ENCODE data around the gene HOXB4. TPM values are rescaled to one million over a fixed set of nuclear protein-coding genes. Genes with fewer than 3 reads are reported as not detected.

The HOXB4 gene
- total RNA-seq, 1 experiment from 2014 or later: not detected

DNA sequence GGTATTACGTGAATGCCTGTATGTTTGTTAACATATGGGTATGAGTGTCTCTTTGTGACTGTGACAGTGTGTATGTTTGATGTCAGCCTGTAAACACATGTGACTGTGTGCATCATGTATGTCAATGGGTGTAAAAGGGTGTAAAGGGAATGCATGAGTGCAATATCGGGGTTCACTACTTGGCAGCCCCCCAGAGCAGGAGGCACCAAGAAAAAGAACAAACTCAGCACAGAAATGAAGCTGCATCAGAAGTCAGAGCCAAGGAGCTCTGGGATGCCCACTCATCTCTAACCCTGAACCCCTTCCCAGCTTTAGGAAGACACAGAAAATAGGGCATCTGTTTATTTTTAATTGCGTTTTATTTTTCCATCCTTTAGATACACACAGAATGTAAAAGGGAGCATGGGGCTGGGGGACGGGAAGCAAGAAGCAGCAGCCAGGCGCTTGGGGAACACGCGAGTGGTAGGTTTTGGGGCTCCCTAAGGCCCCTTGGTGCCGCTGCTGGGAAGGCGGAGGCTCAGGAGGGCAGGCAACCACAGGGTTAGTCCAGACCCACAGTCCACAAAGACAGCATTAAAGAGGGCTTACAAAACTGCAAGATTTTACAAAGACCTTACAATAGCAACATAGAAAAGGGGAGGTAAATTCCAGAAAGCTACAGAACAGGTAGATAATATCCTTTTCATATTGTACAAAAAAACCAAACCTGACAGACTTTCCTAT lies 28.9 kb upstream of the HOXB4 start:
- H2AFZ ChIP-seq (ENCODE audit: low read length): no peak overlapping the region
- Mint-ChIP-seq H3K9me3 (peaks cover 7 to 16% of the 10 kb centered on the region in 2 experiments), H3K4me3 (no peak overlapping the region), H3K4me1 (peaks cover 6 to 13% of the 10 kb centered on the region in 2 experiments; a peak in 3 of 4 replicates), H3K36me3 (ENCODE audit: insufficient read depth in 1 of 3, low read depth in 3 of 3) (no peaks in the 10 kb centered on the region; a peak in 1 of 7 replicates), H3K27ac (no peak overlapping the region), H3K27me3 (ENCODE audit: low read depth) (peaks cover 100% of the 10 kb centered on the region)
- H2BK12ac ChIP-seq (ENCODE audit: insufficient read length, low read depth, low read length): no peak overlapping the region
- H2BK15ac ChIP-seq (ENCODE audit: low read depth, low read length): no peak overlapping the region
- peaks cover 5% of the 10 kb centered on the region for H3K23me2 ChIP-seq (ENCODE audit: insufficient read length, low read depth, low read length, poor library complexity, severe bottlenecking)
- H2BK120ac ChIP-seq (ENCODE audit: low read depth, low read length, poor library complexity, severe bottlenecking): no peak overlapping the region
- no peak overlapping the region for H3K9ac ChIP-seq (ENCODE audit: extremely low read depth, insufficient read length, low read length)
- H3T11ph ChIP-seq (ENCODE audit: low read length): no peak overlapping the region
- no peak overlapping the region for H3K18ac ChIP-seq (ENCODE audit: insufficient read length, low read depth, low read length)
- no peak overlapping the region for H3K27ac ChIP-seq (ENCODE audit: insufficient read length, low read depth, low read length)
- H4K8ac ChIP-seq (replicated peaks; ENCODE audit: insufficient read length, low read depth, low read length): no peak overlapping the region
- H2BK5ac ChIP-seq (ENCODE audit: insufficient read length, low read length): no peak overlapping the region
- no peak overlapping the region for H4K91ac ChIP-seq (ENCODE audit: insufficient read length, low read depth, low read length)
- no peak for TF ChIP-seq CTCF (conservative IDR thresholded peaks at IDR 0.05)
- no peaks in the 10 kb centered on the region for H3K9me3 ChIP-seq (ENCODE audit: control insufficient read depth, low read depth, low read length)
- H3K79me2 ChIP-seq (ENCODE audit: insufficient read depth, low read length): no peaks in the 10 kb centered on the region
- H4K5ac ChIP-seq (ENCODE audit: insufficient read length, low read depth, low read length): no peak overlapping the region
- H3K23ac ChIP-seq (ENCODE audit: insufficient read length, low read depth, low read length): no peak overlapping the region
- H3K56ac ChIP-seq (ENCODE audit: insufficient read length, low read depth, low read length): no peak overlapping the region
- H3K27me3 ChIP-seq (ENCODE audit: insufficient read depth, low read length): peaks cover 98% of the 10 kb centered on the region
- H2BK20ac ChIP-seq (ENCODE audit: low read depth, low read length, poor library complexity, severe bottlenecking): no peak overlapping the region
- no peaks in the 10 kb centered on the region for H3K4me1 ChIP-seq (ENCODE audit: insufficient read depth, low read length)
- no peak for DNase-seq
- H2AK5ac ChIP-seq (ENCODE audit: insufficient read length, low read length): no peak overlapping the region
- H3K4me2 ChIP-seq (ENCODE audit: insufficient read depth, insufficient read length, low read length): no peak overlapping the region
- H3K14ac ChIP-seq (ENCODE audit: insufficient read depth, low read length): no peak overlapping the region
- no peak overlapping the region for H3K4ac ChIP-seq (ENCODE audit: low read depth, low read length)
- no CpG with 5 or more reads among the region's 9 CpGs for WGBS (ENCODE audit: extremely low coverage, insufficient read length, low lambda C conversion rate)
- H3K79me1 ChIP-seq (ENCODE audit: insufficient read depth, low read depth, low read length, poor library complexity, severe bottlenecking): no peaks in the 10 kb centered on the region
- no peaks in the 10 kb centered on the region for H4K20me1 ChIP-seq (ENCODE audit: control insufficient read depth, insufficient read depth, insufficient read length)

Data from H9 (cell line).